ENCODE results near the gene LAMTOR1.

Gene LAMTOR1

GRCh38 chr11:72078477-72078876 lies 24.6 kb downstream of the LAMTOR1 start:
- no peak for TF ChIP-seq CTCF (IDR thresholded peaks at IDR 0.05; ENCODE audit: extremely low read depth, insufficient read depth, missing control alignments)
- in situ Hi-C loops (cut with MboI; ENCODE audit: low pct_unique_long_range_greater_than_20kb, low sequenced_read_pairs, unreplicated experiment): no loop called here
- DNase-seq (ENCODE audit: low spot score): no peak

- no peak for DNase-seq (ENCODE audit: low spot score)
- in situ Hi-C loops (cut with MboI; ENCODE audit: low pct_unique_long_range_greater_than_20kb, low sequenced_read_pairs, unreplicated experiment): no loop called here
- TF ChIP-seq CTCF (IDR thresholded peaks at IDR 0.05; ENCODE audit: extremely low read depth, insufficient read depth, missing control alignments): no peak
Measured at GRCh38 chr11:72075756-72076155, 27.3 kb downstream of the LAMTOR1 start.

GRCh38 chr11:72075109-72075508 lies 28.0 kb downstream of the LAMTOR1 start:
- in situ Hi-C loops (cut with MboI; ENCODE audit: low pct_unique_long_range_greater_than_20kb, low sequenced_read_pairs, unreplicated experiment): no loop called here
- no peak for DNase-seq (ENCODE audit: low spot score)

GRCh38 chr11:72072348-72072747 lies 30.7 kb downstream of the LAMTOR1 start:
- TF ChIP-seq CTCF (IDR thresholded peaks at IDR 0.05; ENCODE audit: extremely low read depth, insufficient read depth, missing control alignments): no peak
- no peak for DNase-seq (ENCODE audit: low spot score)
- in situ Hi-C loops (cut with MboI; ENCODE audit: low pct_unique_long_range_greater_than_20kb, low sequenced_read_pairs, unreplicated experiment): no loop called here

More at GRCh38 chr11:72075109-72075508, 28.0 kb downstream of the LAMTOR1 start:
- TF ChIP-seq CTCF (IDR thresholded peaks at IDR 0.05; ENCODE audit: extremely low read depth, insufficient read depth, missing control alignments): peak; percentile 47

- no peak for DNase-seq (ENCODE audit: low spot score)
- no peak for TF ChIP-seq CTCF (IDR thresholded peaks at IDR 0.05; ENCODE audit: extremely low read depth, insufficient read depth, missing control alignments)
- in situ Hi-C loops (cut with MboI; ENCODE audit: low pct_unique_long_range_greater_than_20kb, low sequenced_read_pairs, unreplicated experiment): no loop called here
Measured at GRCh38 chr11:72070491-72070890, 32.6 kb downstream of the LAMTOR1 start.

GRCh38 chr11:72069787-72070251 lies 33.3 kb downstream of the LAMTOR1 start:
- no peak for TF ChIP-seq CTCF (IDR thresholded peaks at IDR 0.05; ENCODE audit: extremely low read depth, insufficient read depth, missing control alignments)
- in situ Hi-C loops (cut with MboI; ENCODE audit: low pct_unique_long_range_greater_than_20kb, low sequenced_read_pairs, unreplicated experiment): no loop called here
- no peak for DNase-seq (ENCODE audit: low spot score)

GRCh38 chr11:72069200-72069599 lies 33.9 kb downstream of the LAMTOR1 start:
- in situ Hi-C loops (cut with MboI; ENCODE audit: low pct_unique_long_range_greater_than_20kb, low sequenced_read_pairs, unreplicated experiment): no loop called here
- no peak for TF ChIP-seq CTCF (IDR thresholded peaks at IDR 0.05; ENCODE audit: extremely low read depth, insufficient read depth, missing control alignments)
- no peak for DNase-seq (ENCODE audit: low spot score)
